Measurements from ENCODE around the gene TRIM65. TPM values are rescaled to one million over a fixed set of nuclear protein-coding genes. Genes with fewer than 3 reads are reported as not detected.

Gene TRIM65
- total and polyA plus RNA-seq, 2 of the 13 experiments (the other 11 are each of a cell fraction or from before 2014, with no cell fraction given), result 10.3 to 22.4 TPM

DNA sequence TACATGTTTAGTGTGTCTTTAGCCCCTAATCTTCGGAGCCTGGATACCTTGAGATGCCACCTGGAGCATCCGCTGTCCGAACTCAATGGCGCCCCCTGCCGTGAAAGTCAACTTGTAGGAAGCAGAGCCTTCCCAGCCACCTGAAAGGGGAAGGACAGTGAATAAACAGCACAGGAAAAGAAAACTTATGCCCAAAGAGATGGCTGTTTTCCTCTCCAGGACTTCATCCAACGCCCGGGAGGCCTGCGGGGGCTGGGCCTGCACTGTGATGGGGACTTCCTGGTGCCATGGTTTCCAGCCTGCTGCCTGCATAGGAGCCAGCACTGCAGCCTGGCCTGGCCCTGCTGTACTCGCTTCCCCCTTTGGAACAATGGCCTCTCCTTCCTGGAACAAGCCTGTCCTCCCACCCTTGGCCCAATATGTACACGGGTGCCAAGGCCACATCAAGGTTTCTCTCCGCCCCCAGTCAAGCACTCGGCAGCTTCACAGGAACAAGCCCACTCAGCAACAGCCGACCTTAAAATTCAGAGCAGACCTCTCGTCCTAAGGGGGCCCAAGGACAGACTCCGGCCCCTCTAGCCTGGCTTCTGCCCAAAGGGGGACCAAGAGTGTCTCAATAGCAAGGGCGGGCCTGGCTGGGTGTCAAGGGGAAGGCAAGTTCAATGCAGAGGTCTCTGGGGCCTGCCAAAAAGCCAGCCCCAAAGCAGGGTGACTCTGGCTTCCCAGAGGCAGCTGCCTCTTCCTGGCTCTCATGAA, 48.0 kb downstream of the TRIM65 start (continued):
- TF ChIP-seq FOXJ3 (CRISPR knock-in tag; IDR thresholded peaks at IDR 0.05; ENCODE audit: borderline replicate concordance), result peak; percentile 27; the same call in 1 of the 2 replicates
- TF ChIP-seq KDM5B (CRISPR knock-in tag; IDR thresholded peaks at IDR 0.05; ENCODE audit: borderline replicate concordance), result 0 out of 2 replicates have a peak, but pooled peaks have one; percentile 11
- peak; percentile 82 for TF ChIP-seq ZBTB7B (CRISPR knock-in tag; IDR thresholded peaks at IDR 0.05)
- no peak for TF ChIP-seq HNRNPUL1 (IDR thresholded peaks at IDR 0.05; ENCODE audit: low read depth, low read length)
- TF ChIP-seq, protein P1, sequence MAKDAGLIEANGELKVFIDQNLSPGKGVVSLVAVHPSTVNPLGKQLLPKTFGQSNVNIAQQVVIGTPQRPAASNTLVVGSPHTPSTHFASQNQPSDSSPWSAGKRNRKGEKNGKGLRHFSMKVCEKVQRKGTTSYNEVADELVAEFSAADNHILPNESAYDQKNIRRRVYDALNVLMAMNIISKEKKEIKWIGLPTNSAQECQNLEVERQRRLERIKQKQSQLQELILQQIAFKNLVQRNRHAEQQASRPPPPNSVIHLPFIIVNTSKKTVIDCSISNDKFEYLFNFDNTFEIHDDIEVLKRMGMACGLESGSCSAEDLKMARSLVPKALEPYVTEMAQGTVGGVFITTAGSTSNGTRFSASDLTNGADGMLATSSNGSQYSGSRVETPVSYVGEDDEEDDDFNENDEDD (CRISPR knock-in tag; IDR thresholded peaks at IDR 0.05; ENCODE audit: borderline replicate concordance), result 0 out of 2 replicates have a peak, but pooled peaks have one; percentile 27
- TF ChIP-seq GATAD2A (CRISPR knock-in tag; IDR thresholded peaks at IDR 0.05), result peak; percentile 43
- TF ChIP-seq KLF12 (CRISPR knock-in tag; IDR thresholded peaks at IDR 0.05; ENCODE audit: borderline replicate concordance), result no peak
- peak; percentile 51; the same call in 1 of the 2 replicates for TF ChIP-seq PHF21A (CRISPR knock-in tag; IDR thresholded peaks at IDR 0.05)
- no peak for TF ChIP-seq FOXK2 (IDR thresholded peaks at IDR 0.05)
- TF ChIP-seq ZNF598 (CRISPR knock-in tag; IDR thresholded peaks at IDR 0.05; ENCODE audit: borderline replicate concordance), result no peak; the same call in 1 of the 2 replicates
- TF ChIP-seq MAZ (IDR thresholded peaks at IDR 0.05; ENCODE audit: borderline replicate concordance, low read depth, low read length), result peak; percentile 10; the same call in 1 of the 2 replicates
- TF ChIP-seq MAZ (CRISPR knock-in tag; IDR thresholded peaks at IDR 0.05; ENCODE audit: low read depth), result no peak
- TF ChIP-seq ZNF841 (CRISPR knock-in tag; IDR thresholded peaks at IDR 0.05; ENCODE audit: borderline replicate concordance), result no peak
- TF ChIP-seq, protein P2, sequence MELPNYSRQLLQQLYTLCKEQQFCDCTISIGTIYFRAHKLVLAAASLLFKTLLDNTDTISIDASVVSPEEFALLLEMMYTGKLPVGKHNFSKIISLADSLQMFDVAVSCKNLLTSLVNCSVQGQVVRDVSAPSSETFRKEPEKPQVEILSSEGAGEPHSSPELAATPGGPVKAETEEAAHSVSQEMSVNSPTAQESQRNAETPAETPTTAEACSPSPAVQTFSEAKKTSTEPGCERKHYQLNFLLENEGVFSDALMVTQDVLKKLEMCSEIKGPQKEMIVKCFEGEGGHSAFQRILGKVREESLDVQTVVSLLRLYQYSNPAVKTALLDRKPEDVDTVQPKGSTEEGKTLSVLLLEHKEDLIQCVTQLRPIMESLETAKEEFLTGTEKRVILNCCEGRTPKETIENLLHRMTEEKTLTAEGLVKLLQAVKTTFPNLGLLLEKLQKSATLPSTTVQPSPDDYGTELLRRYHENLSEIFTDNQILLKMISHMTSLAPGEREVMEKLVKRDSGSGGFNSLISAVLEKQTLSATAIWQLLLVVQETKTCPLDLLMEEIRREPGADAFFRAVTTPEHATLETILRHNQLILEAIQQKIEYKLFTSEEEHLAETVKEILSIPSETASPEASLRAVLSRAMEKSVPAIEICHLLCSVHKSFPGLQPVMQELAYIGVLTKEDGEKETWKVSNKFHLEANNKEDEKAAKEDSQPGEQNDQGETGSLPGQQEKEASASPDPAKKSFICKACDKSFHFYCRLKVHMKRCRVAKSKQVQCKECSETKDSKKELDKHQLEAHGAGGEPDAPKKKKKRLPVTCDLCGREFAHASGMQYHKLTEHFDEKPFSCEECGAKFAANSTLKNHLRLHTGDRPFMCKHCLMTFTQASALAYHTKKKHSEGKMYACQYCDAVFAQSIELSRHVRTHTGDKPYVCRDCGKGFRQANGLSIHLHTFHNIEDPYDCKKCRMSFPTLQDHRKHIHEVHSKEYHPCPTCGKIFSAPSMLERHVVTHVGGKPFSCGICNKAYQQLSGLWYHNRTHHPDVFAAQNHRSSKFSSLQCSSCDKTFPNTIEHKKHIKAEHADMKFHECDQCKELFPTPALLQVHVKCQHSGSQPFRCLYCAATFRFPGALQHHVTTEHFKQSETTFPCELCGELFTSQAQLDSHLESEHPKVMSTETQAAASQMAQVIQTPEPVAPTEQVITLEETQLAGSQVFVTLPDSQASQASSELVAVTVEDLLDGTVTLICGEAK (IDR thresholded peaks at IDR 0.05), result no peak
- TF ChIP-seq, protein P2 (CRISPR knock-in tag; IDR thresholded peaks at IDR 0.05), result peak; percentile 2; the same call in 1 of the 2 replicates
- TF ChIP-seq THAP11 (CRISPR knock-in tag; IDR thresholded peaks at IDR 0.05), result peak; percentile 16; the same call in 1 of the 2 replicates
- peak; percentile 69; the same call in 1 of the 2 replicates for TF ChIP-seq ZFY (CRISPR knock-in tag; IDR thresholded peaks at IDR 0.05)
- TF ChIP-seq ZKSCAN5 (CRISPR knock-in tag; IDR thresholded peaks at IDR 0.05), result peak; percentile 13; the same call in 1 of the 2 replicates
- no peak for TF ChIP-seq SOX6 (IDR thresholded peaks at IDR 0.05)
- TF ChIP-seq SOX6 (CRISPR knock-in tag; IDR thresholded peaks at IDR 0.05), result peak; percentile 77

All from HepG2 (cell line).